OCI-LY3 (cell line): ENCODE results near the gene EIF4B.

ENCODE experiments used
- CTCF ChIP-seq: fragments of 200-600, 300-600 bp; sonication (generic); IDR thresholded peaks from 2 replicates; pipeline ENCODE4 v1.5.1; 2014; ENCODE audit warnings: antibody characterized with exemption, low read length, low read depth
- EZH2phosphoT487 ChIP-seq: fragments of 200-600 bp; shearing (Covaris generic); IDR thresholded peaks from 2 replicates; pipeline ENCODE4 v1.6.1; 2018; ENCODE audit warnings: antibody characterized with exemption, mixed run types, low read depth

DNA sequence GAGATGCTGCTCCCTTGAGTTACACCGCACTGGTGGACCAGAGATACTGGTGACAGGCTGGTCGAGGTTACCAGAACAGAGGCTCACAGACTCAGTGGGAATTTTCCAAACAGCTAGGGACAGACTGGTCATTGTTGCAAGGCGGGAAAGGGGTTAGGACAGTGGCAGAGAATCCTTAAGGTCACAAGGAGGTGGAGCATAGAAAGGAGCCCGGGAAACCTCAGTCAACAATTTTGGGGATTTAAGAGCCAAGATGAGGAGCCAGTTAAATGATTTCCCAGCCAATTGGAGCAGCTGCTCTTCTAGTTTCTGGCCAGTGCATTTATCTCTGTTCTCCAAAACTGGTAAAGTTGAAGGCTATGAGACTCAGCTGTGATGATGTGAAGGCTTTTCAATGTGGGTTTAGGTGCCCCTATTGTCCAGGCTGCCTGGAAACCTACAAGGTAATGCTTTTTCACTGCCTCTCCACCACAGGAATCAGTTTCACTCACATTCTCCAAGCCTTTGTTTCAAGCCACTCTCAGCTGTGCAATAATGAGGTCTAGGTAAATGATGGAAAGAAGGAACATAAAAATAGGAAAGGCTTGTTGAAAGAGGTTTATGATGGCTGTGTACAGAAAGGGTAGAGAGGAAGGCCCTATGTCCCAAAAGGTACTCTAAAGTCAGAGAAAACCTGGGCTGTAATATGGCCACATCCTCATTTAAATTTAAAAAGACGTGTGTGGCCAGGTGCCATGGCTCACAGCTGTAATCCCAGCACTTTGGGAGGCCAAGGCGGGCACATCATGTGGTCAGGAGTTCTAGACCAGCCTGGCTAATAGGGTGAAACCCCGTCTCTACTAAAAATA, 36.6 kb downstream of the EIF4B start:
- TF ChIP-seq CTCF: no peak
- TF ChIP-seq EZH2phosphoT487: no peak
